Measurements from ENCODE around the gene TUBA1C. TPM values are rescaled to one million over a fixed set of nuclear protein-coding genes. Genes with fewer than 3 reads are reported as not detected.
A peak's percentile ranks its signal among the peaks of the same experiment; 100 is the strongest.
"Not testable (repeated sequence)": the region's sequence is repeated elsewhere in the genome, so short reads cannot be mapped to it uniquely, and the experiment has no call there.

The TUBA1C gene
- total RNA-seq, 1 experiment from 2014 or later: 660 TPM

DNA sequence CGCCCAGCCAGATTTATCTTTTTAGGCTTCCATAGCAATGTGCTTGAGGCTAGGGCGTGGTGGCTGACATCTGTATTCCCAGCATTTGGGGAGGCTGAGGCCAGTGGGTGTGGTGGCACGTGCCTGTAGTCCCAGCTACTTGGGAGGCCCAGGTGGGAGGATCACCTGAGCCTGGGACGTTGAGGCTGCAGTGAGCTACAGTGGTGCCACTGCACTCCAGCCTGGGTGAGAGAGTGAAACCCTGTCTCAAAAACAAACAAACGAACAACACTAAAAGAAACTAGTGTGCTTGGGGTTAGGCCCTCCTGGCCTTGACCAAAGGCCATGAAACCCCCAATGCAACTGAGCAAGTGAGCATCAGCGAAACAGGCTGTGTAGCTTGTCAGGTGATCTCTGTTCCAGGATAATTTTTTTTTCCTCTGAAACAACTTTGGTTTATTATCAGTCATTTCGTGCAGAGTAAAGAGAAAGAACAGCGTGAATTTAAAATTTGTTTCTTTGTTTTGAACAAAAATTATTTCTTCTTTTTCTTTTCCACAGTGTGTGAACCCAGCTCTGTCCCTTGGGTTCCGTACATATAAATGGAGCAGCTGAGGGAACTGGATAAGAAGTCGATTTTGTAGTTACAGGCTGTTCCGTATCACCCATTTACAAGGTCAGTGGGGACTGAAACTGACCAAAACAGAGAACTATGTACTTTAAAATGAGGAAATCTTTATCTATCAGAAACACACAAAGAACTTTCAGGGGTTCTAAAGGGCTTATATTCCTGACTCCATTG lies 8.8 kb upstream of the TUBA1C start:
- H3K27me3 ChIP-seq (ENCODE audit: insufficient read depth, low read length): no peaks in the 10 kb centered on the region
- Mint-ChIP-seq H3K27me3 (ENCODE audit: low read depth) (no peaks in the 10 kb centered on the region), H3K36me3 (ENCODE audit: insufficient read depth in 1 of 3, low read depth in 3 of 3) (no peaks in the 10 kb centered on the region), H3K4me1 (peaks cover 6 to 10% of the 10 kb centered on the region in 2 experiments), H3K9me3 (no peaks in the 10 kb centered on the region), H3K4me3 (no peak overlapping the region), H3K27ac (peak overlapping the region in 1 of 3 experiments; percentile 34; a peak in 1 of 7 replicates)
- H3K9ac ChIP-seq (ENCODE audit: extremely low read depth, insufficient read length, low read length): no peak overlapping the region
- H2BK5ac ChIP-seq (ENCODE audit: insufficient read length, low read length): no peak overlapping the region
- no peak overlapping the region for H2AFZ ChIP-seq (ENCODE audit: low read length)
- H2BK12ac ChIP-seq (ENCODE audit: insufficient read length, low read depth, low read length): no peak overlapping the region
- WGBS (ENCODE audit: extremely low coverage, insufficient read length, low lambda C conversion rate): no CpG with 5 or more reads among the region's 11 CpGs
- no peak overlapping the region for H3K23ac ChIP-seq (ENCODE audit: insufficient read length, low read depth, low read length)
- no peak overlapping the region for H3K14ac ChIP-seq (ENCODE audit: insufficient read depth, low read length)
- no peaks in the 10 kb centered on the region for H3K23me2 ChIP-seq (ENCODE audit: insufficient read length, low read depth, low read length, poor library complexity, severe bottlenecking)
- H2BK20ac ChIP-seq (ENCODE audit: low read depth, low read length, poor library complexity, severe bottlenecking): no peak overlapping the region
- H3K79me2 ChIP-seq (ENCODE audit: insufficient read depth, low read length): no peaks in the 10 kb centered on the region
- H4K20me1 ChIP-seq (ENCODE audit: control insufficient read depth, insufficient read depth, insufficient read length): no peaks in the 10 kb centered on the region
- H3T11ph ChIP-seq (ENCODE audit: low read length): no peak overlapping the region
- H3K4me2 ChIP-seq (ENCODE audit: insufficient read depth, insufficient read length, low read length): no peak overlapping the region
- no peak overlapping the region for H2AK5ac ChIP-seq (ENCODE audit: insufficient read length, low read length)
- no peak overlapping the region for H2BK120ac ChIP-seq (ENCODE audit: low read depth, low read length, poor library complexity, severe bottlenecking)
- H3K79me1 ChIP-seq (ENCODE audit: insufficient read depth, low read depth, low read length, poor library complexity, severe bottlenecking): no peaks in the 10 kb centered on the region
- no peak overlapping the region for H4K5ac ChIP-seq (ENCODE audit: insufficient read length, low read depth, low read length)
- H3K27ac ChIP-seq (ENCODE audit: insufficient read length, low read depth, low read length): no peak overlapping the region
- H3K4ac ChIP-seq (ENCODE audit: low read depth, low read length): no peak overlapping the region
- no peaks in the 10 kb centered on the region for H3K9me3 ChIP-seq (ENCODE audit: control insufficient read depth, low read depth, low read length)
- H2BK15ac ChIP-seq (ENCODE audit: low read depth, low read length): no peak overlapping the region
- no peak overlapping the region for H3K56ac ChIP-seq (ENCODE audit: insufficient read length, low read depth, low read length)
- H3K18ac ChIP-seq (ENCODE audit: insufficient read length, low read depth, low read length): no peak overlapping the region
- TF ChIP-seq CTCF (conservative IDR thresholded peaks at IDR 0.05): no peak
- H4K8ac ChIP-seq (replicated peaks; ENCODE audit: insufficient read length, low read depth, low read length): no peak overlapping the region
- DNase-seq: no peak
- no peak overlapping the region for H4K91ac ChIP-seq (ENCODE audit: insufficient read length, low read depth, low read length)
- no peaks in the 10 kb centered on the region for H3K4me1 ChIP-seq (ENCODE audit: insufficient read depth, low read length)

DNA sequence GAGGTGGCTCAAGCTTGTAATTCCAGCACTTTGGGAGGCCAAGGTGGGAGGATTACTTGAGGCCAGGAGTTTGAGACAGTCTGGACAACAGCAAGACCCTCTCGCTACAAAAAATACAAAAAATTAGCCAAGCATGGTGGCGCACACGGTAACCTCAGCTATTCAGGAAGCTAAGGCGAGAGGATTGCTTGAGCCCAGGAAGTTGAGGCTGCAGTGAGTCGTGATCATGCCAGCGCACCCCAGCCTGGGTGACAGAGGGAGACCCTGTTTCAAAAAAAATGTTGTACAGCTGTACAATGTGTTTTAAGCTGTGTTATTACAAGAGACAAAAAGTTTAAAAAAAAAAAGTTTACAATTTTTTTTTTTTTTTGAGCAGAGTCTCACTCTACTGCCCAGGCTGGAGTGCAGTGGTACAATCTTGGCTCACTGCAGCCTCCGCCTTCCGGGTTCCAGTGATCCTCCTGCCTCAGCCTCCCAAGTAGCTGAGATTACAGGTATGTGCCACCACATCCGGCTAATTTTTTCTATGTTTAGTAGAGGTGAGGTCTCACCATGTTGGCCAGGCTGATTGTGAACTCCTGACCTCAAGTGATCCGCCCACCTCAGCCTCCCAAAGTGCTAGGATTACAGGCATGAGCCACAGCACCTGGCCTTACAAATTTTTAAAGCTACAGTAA lies 7.2 kb upstream of the TUBA1C start:
- H4K20me1 ChIP-seq (ENCODE audit: control insufficient read depth, insufficient read depth, insufficient read length); H4K8ac ChIP-seq (replicated peaks; ENCODE audit: insufficient read length, low read depth, low read length); H3K4ac ChIP-seq (ENCODE audit: low read depth, low read length); H3K27ac ChIP-seq (ENCODE audit: insufficient read length, low read depth, low read length); H3K27me3 ChIP-seq (ENCODE audit: insufficient read depth, low read length); H3T11ph ChIP-seq (ENCODE audit: low read length); H3K9ac ChIP-seq (ENCODE audit: extremely low read depth, insufficient read length, low read length); H4K91ac ChIP-seq (ENCODE audit: insufficient read length, low read depth, low read length); H3K4me2 ChIP-seq (ENCODE audit: insufficient read depth, insufficient read length, low read length); H3K9me3 ChIP-seq (ENCODE audit: control insufficient read depth, low read depth, low read length); H2BK20ac ChIP-seq (ENCODE audit: low read depth, low read length, poor library complexity, severe bottlenecking); H2BK120ac ChIP-seq (ENCODE audit: low read depth, low read length, poor library complexity, severe bottlenecking); H2BK5ac ChIP-seq (ENCODE audit: insufficient read length, low read length); H3K4me1 ChIP-seq (ENCODE audit: insufficient read depth, low read length); H2BK12ac ChIP-seq (ENCODE audit: insufficient read length, low read depth, low read length); H3K14ac ChIP-seq (ENCODE audit: insufficient read depth, low read length); H3K18ac ChIP-seq (ENCODE audit: insufficient read length, low read depth, low read length); H3K23ac ChIP-seq (ENCODE audit: insufficient read length, low read depth, low read length); H3K79me2 ChIP-seq (ENCODE audit: insufficient read depth, low read length); H3K56ac ChIP-seq (ENCODE audit: insufficient read length, low read depth, low read length); H4K5ac ChIP-seq (ENCODE audit: insufficient read length, low read depth, low read length); H3K4me3 Mint-ChIP-seq; H3K79me1 ChIP-seq (ENCODE audit: insufficient read depth, low read depth, low read length, poor library complexity, severe bottlenecking); DNase-seq; H3K27ac Mint-ChIP-seq; H3K9me3 Mint-ChIP-seq; H2AK5ac ChIP-seq (ENCODE audit: insufficient read length, low read length); H3K27me3 Mint-ChIP-seq (ENCODE audit: low read depth); H2BK15ac ChIP-seq (ENCODE audit: low read depth, low read length); H3K23me2 ChIP-seq (ENCODE audit: insufficient read length, low read depth, low read length, poor library complexity, severe bottlenecking); H3K36me3 Mint-ChIP-seq (ENCODE audit: insufficient read depth in 1 of 3, low read depth in 3 of 3); H2AFZ ChIP-seq (ENCODE audit: low read length): not testable (repeated sequence)
- WGBS (ENCODE audit: extremely low coverage, insufficient read length, low lambda C conversion rate): no CpG with 5 or more reads among the region's 10 CpGs
- H3K4me1 Mint-ChIP-seq: peaks cover 6 to 10% of the 10 kb centered on the region in 2 experiments

Data from H9 (cell line).